Measurements from ENCODE around the gene HEATR9.
A peak's percentile ranks its signal among the peaks of the same experiment; 100 is the strongest.

HEATR9 gene

GRCh38 chr17:35809855-35810461 is 58.7 kb downstream of the HEATR9 start:
- DNase-seq (ENCODE audit: low read depth in 1 of 2, low spot score in 1 of 2), result peak in 1 of 2 donors; percentile 41

- peak; percentile 78 to 94 for DNase-seq (ENCODE audit: low read depth in 1 of 2, low spot score in 1 of 2)
Observed at GRCh38 chr17:35808962-35809854, 59.5 kb downstream of the HEATR9 start, which contains the start of gene TAF15. TSS of gene TAF15 (plus strand) at chr17:35809484. CDS start at chr17:35809570, 86 bp downstream.

GRCh38 chr17:35808240-35808961 is 60.3 kb downstream of the HEATR9 start:
- DNase-seq (ENCODE audit: low read depth in 1 of 2, low spot score in 1 of 2), result no peak

GRCh38 chr17:35807371-35808144 is 61.1 kb downstream of the HEATR9 start:
- DNase-seq (ENCODE audit: low read depth in 1 of 2, low spot score in 1 of 2), result no peak
